CD4-positive, alpha-beta T cell treated with Interleukin-1 beta for 1 hour (primary cell): ENCODE measurements around the gene PATJ.
"Not testable (repeated sequence)": the region's sequence is repeated elsewhere in the genome, so short reads cannot be mapped to it uniquely, and the experiment has no call there.

Source experiments
- DNase-seq, 2 donors: peaks; one replicate each; pipeline ENCODE4 v3.0.0-alpha.2; 2020 to 2022

PATJ gene

DNA sequence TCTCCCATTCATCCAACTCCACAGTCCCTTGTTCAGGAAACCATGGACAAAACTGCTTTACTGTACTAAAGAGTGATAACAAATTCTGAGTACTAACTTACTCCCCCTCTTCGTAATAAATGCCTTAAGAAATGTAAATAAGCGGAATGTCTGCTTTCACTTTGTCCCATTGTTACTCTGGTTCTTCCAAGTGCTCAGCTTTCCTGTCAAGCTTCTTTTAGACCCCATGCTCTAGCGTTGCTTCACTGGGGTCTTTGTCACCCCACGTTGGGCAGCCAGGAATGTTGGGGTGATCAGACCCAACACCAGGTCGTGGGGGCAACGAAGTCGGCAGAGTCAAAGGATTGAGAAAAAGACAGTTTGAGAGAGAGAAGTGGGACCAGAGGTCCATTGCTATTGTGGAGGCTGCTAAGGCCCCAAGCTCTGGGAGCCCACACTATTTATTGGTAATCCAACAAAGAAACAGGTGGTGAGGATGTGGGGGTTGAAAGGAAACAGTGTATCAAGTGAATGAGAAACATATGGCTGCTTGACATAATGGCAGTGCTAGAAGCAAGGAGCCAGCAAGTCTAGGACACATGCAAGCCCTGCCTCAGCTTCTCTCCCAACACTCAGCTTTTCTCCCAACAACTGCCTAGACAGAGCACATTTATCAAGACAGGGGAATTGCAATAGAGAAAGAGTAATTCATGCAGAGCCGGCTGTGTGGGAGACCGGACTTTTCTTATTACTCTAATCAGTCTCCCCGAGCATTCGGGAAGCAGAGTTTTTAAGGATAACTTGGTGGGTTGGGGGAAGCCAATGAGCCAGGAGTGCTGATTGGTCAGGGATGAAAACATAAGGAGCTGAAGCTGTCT lies 441.1 kb downstream of the PATJ start:
- DNase-seq, result not testable (repeated sequence)

DNA sequence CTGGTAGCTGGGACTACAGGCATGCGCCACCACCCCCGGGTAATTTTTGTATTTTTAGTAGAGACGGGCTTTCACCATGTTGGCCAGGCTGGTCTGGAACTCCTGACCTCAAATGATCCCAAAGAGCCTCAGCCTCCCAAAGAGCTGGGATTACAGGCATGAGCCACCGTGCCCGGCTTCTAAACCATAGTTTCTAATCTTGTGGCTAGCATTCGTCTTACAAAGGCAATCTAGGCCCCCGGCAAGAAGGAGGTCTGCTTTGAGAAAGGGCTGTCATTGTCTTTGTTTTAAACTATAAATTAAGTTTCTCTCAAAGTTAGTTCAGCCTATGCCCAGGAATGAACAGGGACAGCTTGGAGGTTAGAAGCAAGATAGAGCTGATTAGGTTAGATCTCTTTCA lies 442.1 kb downstream of the PATJ start:
- DNase-seq, result no peak

DNA sequence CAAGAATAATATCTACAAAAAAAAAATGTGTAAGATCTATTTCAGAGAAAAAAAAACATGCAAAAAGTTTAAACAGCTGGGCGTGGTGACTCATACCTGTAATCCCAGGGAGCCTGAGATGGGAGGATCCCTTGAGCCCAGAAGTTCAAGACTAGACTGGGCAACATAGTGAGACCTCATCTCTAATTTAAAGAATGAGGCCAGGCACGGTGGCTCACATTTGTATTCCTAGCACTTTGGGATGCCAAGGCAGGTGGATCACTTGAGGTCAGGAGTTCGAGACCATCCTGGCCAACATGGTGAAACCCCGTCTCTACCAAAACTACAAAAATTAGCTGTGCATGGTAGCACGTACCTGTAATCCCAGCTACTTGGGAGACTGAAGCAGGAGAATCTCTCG lies 443.0 kb downstream of the PATJ start:
- not testable (repeated sequence) for DNase-seq

DNA sequence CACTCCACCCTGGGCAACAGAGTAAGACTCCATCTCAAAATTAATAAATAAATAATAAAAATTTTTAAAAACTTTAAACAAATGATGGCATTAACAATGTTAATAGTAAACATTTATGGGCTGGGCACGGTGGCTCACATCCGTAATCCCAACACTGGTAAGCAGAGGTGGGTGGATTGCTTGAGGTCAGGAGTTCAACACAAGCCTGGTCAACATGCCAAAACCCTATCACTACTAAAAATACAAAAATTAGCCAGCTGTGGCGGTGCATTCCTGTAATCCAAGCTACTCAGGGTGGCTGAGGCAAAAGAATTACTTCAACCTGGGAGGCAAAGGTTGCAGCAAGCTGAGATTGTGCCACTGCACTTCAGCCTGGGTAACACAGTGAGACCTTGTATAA lies 443.4 kb downstream of the PATJ start:
- DNase-seq, result no peak

DNA sequence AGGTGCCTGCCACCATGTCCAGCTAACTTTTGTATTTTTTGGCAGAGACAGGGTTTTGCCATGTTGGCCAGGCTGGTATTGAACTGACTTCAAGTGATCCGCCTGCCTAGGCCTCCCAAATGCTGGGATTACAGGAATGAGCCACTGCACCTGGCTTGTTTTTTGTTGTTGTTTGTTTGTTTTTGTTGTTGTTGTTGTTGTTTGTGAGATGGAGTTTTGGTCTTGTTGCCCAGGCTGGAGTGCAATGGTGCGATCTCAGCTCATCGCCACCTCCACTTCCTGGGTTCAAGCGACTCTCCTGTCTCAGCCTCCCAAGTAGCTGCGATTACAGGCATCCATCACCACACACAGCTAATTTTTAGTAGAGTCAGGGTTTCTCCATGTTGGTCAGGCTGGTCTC lies 445.3 kb downstream of the PATJ start:
- DNase-seq, result no peak

DNA sequence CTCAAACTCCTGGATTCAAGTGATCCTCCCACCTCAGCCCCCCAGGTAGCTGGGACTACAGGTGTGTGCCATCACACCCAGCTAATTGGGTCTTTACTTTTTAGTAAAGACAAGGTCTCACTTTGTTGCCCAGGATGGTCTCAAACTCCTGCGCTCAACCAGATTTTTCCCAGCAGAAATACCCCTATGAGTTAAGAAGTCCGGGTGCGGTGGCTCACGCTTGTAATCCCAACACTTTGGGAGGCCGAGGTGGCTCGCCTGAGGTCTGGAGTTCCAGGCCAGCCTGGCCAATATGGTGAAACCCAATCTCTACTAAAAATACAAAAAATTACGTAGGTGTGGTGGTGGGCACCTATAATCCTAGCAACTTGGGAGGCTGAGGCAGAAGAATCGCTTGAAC lies 445.8 kb downstream of the PATJ start:
- no peak for DNase-seq

DNA sequence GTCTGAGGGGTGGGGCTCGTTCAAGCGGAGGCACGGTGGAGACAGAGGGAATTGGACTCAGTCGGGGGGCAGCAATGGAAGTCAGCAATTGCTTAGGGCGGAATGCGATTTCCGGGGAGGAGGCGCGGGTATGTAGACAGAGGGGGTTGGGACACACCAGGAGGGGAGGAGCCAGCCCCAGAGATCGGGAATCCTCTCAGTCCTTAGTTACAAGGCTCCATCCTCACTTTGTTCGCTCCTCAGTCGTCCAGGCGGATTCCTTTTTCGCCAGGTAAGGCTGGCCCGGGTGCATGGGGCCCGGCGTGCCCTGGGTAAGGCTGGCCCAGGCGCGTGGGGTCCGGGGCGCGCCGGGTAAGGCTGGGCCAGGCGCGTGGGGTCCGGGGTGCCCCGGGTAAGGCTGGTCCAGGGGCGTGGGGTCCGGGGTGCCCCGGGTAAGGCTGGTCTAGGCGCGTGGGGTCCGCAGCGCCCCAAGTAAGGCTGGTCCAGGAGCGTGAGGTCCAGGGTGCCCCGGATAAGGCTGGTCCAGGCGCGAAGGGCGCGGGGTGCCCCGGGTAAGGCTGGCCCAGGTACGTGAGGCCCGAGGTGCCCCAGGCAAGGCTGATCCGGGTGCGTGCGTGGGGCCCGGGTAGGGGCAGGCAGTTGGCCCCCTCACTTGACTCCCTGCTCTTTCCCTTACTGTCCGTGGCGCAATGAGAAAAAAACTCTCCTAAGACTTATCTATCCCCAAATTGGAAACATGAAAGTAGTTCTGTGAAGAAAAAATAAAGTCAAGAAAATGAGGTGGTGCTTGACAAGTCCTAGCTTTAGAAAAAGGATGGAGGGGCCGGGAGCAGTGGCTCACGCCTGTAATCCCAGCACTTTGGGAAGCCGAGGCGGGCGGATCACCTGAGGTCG lies 452.6 kb downstream of the PATJ start, which contains the start of gene L1TD1:
Gene L1TD1 (plus strand): TSS at position 199 of the 894 bp plus-strand sequence. CDS start 11,780 bp downstream, outside the sequence.
- DNase-seq, result no peak

DNA sequence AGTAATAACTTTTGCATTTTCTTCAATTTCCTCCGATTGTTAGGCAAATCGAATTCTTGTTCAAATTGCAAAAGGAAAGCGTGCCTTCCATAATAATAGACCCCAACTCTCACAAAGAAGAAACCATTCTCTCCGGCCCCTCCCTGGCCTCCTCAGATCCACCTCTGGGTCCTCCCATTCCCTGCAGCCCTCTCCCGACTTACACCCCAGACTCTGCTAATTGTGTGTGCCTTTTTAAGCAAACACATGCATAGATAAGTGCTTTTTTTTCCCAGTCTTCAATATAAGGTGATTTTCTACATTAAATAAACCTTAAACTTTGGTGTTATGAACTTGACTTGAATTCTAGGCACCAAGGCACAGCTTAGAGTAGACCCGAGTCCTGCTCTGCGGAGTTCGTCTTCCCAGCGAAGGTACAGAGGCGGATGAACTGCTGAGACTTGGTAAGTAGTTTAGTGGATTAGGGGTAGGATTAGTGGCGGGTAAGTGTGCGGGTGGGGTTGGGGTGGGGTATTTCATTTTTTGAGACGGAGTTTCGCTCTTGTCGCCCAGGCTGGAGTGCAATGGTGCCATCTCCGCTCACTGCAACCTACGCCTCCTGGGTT lies 453.9 kb downstream of the PATJ start:
- no peak for DNase-seq

DNA sequence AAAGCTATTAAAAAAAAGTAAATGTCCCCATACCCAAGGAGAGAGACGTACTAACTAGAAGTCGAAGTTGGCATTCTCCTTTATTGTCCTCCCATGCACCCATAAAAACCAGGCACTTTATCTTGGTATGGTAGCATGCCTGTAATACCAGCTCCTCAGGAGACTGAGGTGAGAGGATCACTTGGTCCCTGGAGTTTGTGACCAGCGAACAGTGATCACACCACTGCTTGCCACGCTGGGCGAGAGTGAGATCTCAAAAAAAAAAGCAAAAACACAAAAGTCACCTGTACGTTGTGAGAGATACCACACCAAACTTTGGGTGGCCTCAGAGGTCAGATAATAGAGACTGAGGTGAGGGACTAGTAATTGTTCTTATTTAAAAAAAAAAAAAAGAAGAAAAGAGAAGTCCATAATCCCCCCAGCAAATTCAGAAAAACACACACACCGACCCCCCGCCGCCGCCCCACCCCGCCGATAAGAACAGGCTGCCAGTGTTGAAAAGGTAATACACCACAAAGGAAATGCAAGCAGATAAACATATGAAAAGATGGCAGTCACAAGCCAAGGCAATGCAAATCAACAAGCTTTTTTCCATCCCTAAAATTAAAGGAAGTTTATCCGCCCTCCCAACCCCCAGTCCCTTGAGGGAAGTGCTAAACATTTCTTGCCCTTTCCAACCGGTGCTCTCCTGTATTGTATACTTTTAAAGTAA lies 455.9 kb downstream of the PATJ start:
- DNase-seq, result no peak

DNA sequence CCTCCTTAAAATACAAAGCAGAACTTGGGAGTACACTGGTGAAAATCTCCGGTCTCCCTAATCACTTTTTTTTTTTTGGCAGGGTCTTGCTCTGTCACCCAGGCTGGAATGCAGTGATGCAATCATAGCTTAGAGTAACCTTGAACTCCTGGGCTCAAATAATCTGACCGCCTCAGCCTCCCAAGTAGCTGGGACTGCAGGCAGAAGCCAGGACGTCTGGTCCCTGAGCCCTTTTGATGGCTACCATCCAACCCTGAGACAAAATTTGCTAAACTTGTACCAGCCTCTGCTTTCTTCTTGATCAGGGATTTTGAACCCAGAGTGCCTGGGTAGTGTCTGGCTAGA lies 456.5 kb downstream of the PATJ start:
- DNase-seq, result no peak

DNA sequence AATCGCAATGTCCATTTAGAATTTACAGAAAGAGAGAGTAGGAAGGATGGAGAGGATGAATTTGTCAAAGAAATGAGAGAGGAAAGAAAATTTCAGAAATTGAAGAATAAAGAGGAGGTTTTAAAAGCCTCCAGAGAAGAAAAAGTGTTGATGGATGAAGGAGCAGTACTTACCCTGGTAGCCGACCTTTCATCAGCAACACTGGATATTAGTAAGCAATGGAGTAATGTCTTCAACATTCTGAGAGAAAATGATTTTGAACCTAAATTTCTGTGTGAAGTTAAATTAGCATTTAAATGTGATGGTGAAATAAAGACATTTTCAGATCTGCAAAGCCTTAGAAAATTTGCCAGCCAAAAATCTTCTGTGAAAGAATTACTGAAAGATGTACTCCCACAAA lies 464.9 kb downstream of the PATJ start:
- no peak for DNase-seq

DNA sequence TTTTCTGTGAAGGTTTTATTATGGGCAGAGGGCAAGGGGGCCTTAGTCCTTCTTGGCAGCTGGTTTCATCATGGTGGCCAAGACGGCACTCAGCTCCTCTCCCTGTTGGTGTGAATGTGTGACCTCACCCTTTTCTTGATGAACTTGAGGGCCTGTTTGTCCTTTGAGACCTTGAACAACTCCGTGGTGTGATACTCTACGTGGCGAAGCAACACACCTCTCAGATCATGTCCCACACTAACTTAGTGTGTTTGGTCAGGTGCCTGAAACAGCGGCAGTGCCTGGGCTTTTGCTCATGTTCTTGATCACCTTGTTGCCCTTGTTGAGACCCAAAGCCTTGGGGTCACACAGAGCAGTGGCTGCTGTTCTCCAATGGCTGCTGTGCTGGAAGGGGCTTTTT lies 465.8 kb downstream of the PATJ start:
- DNase-seq, result no peak

DNA sequence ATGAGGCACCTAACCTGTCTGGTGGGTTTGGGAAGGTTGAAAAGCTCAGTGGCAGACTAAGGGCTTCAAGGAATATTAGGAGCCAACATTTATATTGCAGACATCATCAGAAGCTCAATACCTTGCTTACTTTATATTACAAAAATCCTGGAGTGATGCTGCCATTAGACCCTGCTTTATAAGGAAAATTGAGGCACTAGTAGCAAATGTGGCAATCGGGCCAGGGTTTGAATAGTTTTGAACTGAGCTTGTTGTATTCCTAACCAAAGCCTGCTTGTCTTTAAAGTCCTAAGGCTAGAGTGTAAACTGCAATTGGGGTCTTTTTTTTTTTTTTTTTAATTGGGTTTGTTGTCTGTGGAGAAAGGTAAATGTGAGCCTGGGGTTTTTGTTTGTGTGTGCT lies 466.7 kb downstream of the PATJ start:
- no peak for DNase-seq

DNA sequence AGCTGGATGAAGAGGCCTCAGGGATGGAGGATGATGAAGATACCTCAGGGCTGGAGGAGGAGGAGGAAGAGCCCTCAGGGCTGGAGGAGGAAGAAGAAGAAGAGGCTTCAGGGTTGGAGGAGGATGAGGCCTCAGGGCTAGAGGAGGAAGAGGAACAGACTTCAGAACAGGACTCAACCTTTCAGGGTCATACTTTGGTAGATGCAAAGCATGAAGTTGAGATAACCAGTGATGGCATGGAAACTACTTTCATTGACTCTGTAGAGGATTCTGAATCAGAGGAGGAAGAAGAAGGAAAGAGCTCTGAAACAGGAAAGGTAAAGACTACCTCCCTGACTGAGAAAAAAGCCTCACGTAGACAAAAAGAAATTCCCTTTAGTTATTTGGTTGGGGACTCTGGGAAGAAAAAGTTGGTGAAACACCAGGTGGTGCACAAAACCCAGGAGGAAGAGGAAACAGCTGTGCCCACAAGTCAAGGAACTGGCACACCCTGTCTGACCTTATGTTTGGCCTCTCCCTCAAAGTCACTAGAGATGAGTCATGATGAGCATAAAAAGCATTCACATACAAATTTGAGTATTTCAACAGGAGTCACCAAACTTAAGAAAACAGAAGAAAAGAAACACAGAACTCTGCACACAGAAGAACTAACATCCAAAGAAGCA lies 467.8 kb downstream of the PATJ start:
- DNase-seq, result no peak

DNA sequence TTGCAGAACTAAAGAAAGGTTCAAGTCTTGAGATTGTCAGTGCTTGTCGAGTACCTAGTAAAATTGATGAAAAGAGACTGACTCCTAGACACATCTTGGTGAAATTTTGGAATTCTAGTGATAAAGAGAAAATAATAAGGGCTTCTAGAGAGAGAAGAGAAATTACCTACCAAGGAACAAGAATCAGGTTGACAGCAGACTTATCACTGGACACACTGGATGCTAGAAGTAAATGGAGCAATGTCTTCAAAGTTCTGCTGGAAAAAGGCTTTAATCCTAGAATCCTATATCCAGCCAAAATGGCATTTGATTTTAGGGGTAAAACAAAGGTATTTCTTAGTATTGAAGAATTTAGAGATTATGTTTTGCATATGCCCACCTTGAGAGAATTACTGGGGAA lies 468.7 kb downstream of the PATJ start:
- DNase-seq, result no peak

DNA sequence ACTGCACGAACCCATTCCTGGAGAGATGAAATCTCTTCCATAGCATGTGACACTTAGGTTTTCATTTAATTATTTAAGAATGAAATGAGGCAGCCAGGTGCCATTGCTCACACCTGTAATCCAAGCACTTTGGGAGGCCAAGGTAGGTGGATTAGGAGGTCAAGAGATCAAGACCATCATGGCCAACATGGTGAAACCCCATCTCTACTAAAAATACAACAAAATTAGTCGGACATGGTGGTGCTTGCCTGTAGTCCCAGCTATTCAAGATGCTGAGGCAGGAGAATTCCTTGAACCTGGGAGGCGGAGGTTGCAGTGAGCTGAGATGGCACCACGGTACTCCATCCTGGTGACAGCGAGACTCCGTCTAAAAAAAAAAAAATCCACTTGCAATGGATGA lies 470.1 kb downstream of the PATJ start:
- no peak for DNase-seq

DNA sequence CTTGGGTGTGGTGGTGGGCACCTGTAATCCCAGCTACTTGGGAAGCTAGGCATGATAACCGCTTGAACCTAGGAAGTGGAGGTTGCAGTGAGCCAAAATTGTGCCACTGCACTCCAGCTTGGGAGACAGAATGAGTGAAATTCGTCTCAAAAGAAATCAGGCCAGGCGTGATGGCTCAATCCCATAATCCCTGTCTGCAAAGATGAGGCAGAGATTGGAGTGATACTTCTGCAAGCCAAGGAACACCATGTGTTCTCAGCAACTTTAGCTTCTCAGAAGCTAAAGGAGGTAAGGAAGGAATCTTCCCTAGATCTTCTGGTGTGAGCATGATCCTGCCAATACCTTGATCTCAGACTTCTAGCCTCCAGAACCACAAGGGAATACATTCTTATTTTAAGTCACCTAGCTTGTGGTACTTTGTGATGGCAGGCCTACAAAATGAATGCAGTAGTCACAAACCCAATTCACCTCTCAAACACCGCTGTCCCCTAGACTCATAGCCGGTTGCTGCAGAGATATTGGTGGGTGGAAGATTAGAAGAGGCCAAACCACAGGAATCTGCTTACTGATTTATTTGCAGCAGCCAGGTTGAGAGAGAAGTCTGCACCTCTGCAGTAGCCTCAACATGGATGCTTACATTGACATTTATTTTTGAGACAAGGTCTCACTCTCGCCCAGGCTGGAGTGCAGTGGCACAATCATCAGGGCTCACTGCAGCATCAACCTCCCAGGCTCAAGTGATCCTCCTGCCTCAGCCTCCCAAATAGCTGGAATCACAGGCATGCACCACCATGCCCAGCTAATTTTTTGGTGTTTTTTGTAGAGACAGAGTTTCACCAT lies 471.0 kb downstream of the PATJ start:
- no peak for DNase-seq

DNA sequence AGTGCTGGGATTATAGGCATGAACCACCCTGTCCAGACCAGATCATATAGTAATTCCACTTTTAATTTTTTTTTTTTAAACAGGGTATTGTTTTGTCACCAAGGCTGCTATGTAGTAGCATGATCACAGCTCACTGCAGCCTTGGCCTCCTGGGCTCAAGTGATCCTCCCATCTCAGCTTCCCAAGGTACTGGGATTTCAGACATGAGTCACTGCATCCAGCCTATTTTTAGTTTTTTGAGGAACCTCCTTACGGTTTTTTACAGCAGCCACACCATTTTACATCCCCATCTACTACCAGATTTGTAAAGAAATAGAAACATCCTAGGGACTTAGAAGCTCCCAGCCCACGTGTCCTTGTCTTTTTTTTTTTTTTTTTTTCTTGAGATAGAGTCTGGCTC lies 476.3 kb downstream of the PATJ start:
- DNase-seq, result no peak

DNA sequence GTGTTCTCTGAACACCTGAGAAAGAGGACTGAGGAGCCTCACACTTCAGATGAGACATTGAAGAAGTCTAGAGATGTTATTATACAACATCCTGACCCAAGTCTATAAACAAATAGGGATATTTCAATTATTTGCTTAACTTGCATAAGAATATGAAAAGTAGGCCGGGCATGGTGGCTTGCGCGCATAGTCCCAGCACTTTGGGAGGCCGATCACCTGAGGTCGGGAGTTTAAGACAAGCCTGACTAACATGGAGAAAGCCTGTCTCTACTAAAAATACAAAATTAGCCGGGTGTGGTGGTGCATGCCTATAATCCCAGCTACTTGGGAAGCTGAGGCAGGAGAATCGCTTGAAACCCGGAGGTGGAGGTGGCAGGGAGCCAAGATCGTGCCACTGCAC lies 478.2 kb downstream of the PATJ start:
- not testable (repeated sequence) for DNase-seq

DNA sequence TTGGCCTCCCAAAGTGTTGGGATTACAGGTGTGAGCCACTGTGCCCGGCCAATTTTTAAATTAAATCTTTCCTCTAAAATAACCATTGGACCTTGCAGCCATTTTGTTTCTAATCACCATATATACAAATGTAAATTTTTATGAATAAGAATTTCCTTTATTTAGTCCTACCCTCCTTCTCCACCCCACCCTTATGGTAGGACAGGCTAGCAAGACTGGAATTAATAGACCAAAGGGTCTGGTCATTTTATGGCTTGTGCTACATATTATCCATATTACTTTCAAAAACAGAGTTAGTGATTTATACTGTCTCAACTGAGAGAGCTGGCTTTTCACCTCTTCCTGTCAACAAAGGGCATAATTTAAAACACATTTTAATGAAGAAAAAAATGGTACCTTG lies 478.9 kb downstream of the PATJ start:
- DNase-seq, result no peak

DNA sequence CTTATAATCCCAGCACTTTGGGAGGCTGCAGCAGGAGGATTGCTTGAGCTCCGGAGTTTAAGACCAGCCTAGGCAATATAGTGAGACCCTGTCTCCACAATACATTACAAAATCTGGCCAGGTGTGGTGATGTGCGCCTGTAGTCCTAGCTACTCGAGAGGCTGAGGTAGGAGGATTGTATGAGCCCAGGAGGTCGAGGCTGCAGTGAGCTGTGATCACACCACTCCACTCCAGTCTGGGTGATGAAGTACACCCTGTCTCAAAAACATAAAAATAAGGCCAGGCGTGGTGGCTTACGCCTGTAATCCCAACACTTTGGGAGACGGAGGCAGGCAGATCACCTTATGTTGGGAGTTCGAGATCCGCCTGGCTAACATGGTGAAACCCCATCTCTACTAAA lies 480.0 kb downstream of the PATJ start:
- no peak for DNase-seq
